Fibroblast of skin of left quadriceps (primary cell): ENCODE measurements around the gene DSCAML1.

Experiments used
- DNase-seq, 2 experiments: peaks; one replicate each; pipeline ENCODE4 v3.0.0-alpha.2; 2013; ENCODE audit warnings: low read depth in 2 of 2

DSCAML1 gene

GRCh38 chr11:117580866-117581265 is 216.2 kb downstream of the DSCAML1 start:
- DNase-seq = no peak

GRCh38 chr11:117579161-117579560 is 217.9 kb downstream of the DSCAML1 start:
- DNase-seq = no peak

GRCh38 chr11:117575856-117576255 is 221.2 kb downstream of the DSCAML1 start:
- no peak for DNase-seq

GRCh38 chr11:117574551-117574950 is 222.5 kb downstream of the DSCAML1 start:
- DNase-seq = no peak

DNA sequence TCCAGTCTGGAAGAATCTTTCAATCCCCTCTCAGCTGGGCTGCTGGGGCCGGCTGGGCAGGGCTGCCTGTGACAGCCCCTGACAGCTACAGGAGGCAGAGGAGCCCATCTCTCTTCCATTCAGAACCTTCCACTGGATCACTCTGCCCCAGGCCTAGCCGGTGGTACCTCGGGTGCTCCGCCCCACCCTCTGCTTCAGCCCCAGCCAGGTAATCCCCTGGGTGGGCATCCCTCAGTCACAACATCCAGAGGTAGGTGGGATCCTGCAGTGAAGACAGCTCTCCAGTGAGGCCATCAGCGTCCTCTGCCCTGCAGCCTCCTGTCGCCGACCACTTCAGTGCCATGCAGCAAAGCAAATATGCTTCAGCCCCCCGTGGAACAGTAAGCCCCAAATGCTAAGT is 223.7 kb downstream of the DSCAML1 start:
- DNase-seq = no peak

GRCh38 chr11:117572671-117573070 is 224.3 kb downstream of the DSCAML1 start:
- no peak for DNase-seq

GRCh38 chr11:117572129-117572528 is 224.9 kb downstream of the DSCAML1 start:
- DNase-seq = no peak

GRCh38 chr11:117570701-117571100 is 226.3 kb downstream of the DSCAML1 start:
- no peak for DNase-seq

GRCh38 chr11:117569911-117570310 is 227.1 kb downstream of the DSCAML1 start:
- no peak for DNase-seq

DNA sequence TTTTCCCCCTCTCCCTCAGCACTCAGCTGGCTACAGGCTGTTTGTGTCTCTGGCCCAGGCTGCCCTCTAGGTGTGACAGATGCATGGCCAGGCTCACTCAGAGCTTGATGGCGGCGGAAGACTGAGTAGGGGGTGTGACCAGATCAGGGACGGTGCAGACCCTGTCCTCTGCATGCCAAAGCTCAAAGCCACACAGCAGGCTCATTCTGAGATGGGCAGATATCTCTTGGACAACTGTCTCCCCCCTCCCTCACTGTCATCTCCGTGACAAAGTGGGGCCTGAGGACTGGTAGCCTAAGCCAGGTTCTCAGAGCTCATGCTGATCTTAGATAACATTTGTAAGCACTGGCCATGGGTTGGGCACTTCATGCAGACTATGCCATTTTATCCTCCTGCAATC is 231.3 kb downstream of the DSCAML1 start:
- DNase-seq = no peak

GRCh38 chr11:117564321-117564720 is 232.7 kb downstream of the DSCAML1 start:
- DNase-seq = no peak

DNA sequence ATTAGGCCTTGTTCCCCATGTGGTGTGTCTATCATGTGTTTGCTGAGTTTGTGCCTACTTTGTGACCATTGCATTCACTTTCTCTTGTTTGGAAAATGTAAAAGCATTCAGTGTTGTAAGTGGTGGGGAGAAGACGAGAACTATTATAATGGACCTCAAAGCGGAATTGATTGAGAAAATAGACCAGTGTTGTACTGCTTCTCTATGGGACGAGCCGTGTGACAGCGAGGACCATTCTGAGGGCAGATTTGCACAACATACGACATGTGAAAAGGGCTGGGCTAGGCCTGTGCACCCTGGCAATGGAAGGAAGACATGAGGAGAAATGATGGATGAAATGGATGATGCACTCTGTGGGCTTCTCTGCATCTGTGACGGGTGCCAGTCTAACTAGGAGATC is 233.5 kb downstream of the DSCAML1 start:
- DNase-seq = no peak

GRCh38 chr11:117562136-117562535 is 234.9 kb downstream of the DSCAML1 start:
- DNase-seq = no peak

DNA sequence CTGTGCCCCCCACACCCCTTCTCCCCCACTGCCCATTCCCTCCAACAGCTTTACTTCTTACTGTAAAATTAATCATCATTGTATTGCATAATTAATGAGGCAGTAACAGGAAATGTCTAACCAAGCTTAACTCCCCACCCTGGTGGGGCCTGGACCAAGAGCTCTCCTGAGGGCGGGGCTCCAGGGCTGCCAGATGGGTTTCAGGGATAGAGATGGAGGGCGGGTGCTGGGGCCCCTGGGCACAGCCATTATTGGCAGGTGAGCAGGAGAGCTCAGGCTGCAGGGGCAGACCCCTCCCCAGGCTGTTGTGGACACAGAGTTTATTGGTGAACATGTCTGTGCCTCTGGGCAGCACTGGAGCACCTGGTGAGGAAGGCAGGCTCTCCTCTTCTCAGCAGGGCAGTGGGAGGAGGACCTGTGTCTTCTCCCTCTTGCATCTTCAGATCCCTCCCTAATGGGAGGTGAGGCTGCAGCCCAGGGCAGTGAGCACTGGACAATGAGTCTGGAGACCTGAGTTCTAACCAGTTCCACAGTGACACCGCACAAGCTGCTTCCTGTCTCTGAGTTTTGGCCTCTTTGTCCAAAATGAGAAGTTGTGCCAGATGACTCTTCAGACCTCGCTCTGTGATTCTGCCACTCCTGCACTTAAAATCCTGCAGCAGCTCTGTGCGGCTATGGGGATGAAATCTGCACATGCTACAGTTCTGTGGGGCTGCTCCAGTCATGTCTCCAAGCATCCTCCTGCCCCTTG is 236.1 kb downstream of the DSCAML1 start:
- no peak for DNase-seq

- DNase-seq = no peak
Measured at GRCh38 chr11:117559698-117560097, 237.3 kb downstream of the DSCAML1 start.

DNA sequence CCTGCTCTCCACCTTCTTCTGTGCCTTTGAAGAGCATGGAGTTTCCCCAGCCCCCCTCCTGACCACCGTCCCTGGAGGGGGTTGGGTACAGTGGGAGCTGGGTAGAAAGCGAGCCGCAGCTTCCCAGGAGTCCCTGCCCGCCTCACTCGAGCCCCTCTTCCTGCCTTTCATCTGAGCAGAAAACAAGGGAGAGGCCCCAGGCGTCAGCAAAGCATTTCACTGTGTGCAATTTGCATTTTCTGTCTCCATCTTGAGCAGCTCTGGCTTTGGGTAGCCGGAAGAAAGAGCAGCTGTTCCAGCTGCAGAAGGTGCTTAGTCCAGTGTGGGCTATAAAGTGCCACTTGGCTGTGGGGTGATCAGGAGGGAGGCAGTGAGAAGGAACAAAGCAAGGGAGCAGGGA is 239.7 kb downstream of the DSCAML1 start:
- no peak for DNase-seq

GRCh38 chr11:117554601-117555333 is 242.2 kb downstream of the DSCAML1 start:
- no peak for DNase-seq

GRCh38 chr11:117552626-117553025 is 244.4 kb downstream of the DSCAML1 start:
- no peak for DNase-seq

GRCh38 chr11:117551761-117552343 is 245.2 kb downstream of the DSCAML1 start:
- no peak for DNase-seq

DNA sequence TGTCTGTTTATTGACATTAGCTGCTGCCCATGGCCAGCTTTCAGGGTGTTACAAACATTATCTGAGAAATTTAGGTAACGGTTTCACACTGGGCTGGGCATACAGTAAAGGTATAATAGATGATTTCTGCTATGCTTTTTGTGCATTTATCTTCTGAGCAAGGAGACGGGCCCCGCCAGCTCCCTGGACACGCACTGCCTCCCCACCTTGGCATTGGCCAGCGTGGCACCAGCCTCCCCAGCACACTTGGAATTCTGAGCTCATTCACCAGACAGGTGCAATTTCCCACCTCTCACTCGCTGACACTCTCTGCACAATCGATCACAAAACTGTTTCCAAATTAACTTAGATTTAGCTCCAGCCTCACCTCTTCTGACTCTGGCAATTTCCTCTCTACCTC is 246.6 kb downstream of the DSCAML1 start:
- no peak for DNase-seq

GRCh38 chr11:117549417-117549816 is 247.6 kb downstream of the DSCAML1 start:
- no peak for DNase-seq

DNA sequence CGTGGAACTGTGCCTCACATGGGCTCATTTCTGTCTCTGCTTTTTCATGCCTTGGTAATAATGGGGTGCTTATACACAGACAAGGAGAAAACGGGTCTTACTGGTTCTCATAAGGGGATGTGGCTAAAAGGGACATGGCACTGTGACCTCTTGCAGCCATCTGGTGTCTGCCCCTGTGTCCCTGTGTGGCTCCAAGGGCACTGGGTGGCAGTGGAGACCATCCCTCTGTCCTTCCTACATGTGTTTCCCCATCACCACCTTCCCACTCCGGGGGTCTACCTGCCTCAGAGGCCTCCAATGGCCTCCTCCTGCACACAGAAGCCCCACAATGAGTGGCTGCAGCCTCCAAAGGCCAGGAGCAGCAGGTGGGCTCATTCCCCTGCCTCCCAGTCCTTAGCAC is 248.1 kb downstream of the DSCAML1 start:
- no peak for DNase-seq

- no peak for DNase-seq
Measured at GRCh38 chr11:117547946-117548345, 249.1 kb downstream of the DSCAML1 start.
